GM18511 (cell line): ENCODE results near the gene ARL6IP5.

ENCODE experiments used
- ATAC-seq: cut with Tn5 transposase; IDR thresholded peaks from one replicate; pipeline ENCODE4 v1.9.1; 2021; ENCODE audit warnings: mild to moderate bottlenecking, moderate library complexity; ENCODE audit not compliant: unreplicated experiment

ARL6IP5 gene

GRCh38 chr3:69149586-69149985 is 64.8 kb downstream of the ARL6IP5 start:
- no peak for ATAC-seq
